Measurements from ENCODE around the gene MAML2.

MAML2 gene

GRCh38 chr11:96102664-96103078, 240.3 kb downstream of the MAML2 start:
- in situ Hi-C loops (cut with MboI; ENCODE audit: low pct_unique_long_range_greater_than_20kb, low sequenced_read_pairs, unreplicated experiment): no loop called here
- DNase-seq (ENCODE audit: low spot score): no peak
- no peak for TF ChIP-seq CTCF (IDR thresholded peaks at IDR 0.05; ENCODE audit: extremely low read depth, insufficient read depth, missing control alignments)

- DNase-seq (ENCODE audit: low spot score): no peak
- in situ Hi-C loops (cut with MboI; ENCODE audit: low pct_unique_long_range_greater_than_20kb, low sequenced_read_pairs, unreplicated experiment): no loop called here
- no peak for TF ChIP-seq CTCF (IDR thresholded peaks at IDR 0.05; ENCODE audit: extremely low read depth, insufficient read depth, missing control alignments)
Observed at GRCh38 chr11:96101146-96101545, 241.8 kb downstream of the MAML2 start.

GRCh38 chr11:96098511-96099241, 244.3 kb downstream of the MAML2 start:
- no peak for DNase-seq (ENCODE audit: low spot score)
- TF ChIP-seq CTCF (IDR thresholded peaks at IDR 0.05; ENCODE audit: extremely low read depth, insufficient read depth, missing control alignments): no peak
- in situ Hi-C loops (cut with MboI; ENCODE audit: low pct_unique_long_range_greater_than_20kb, low sequenced_read_pairs, unreplicated experiment): loop anchor here (25.0 kb wide), 1 partner anchor 89 kb away; no protein-coding TSS in a partner anchor

- TF ChIP-seq CTCF (IDR thresholded peaks at IDR 0.05; ENCODE audit: extremely low read depth, insufficient read depth, missing control alignments): no peak
- no peak for DNase-seq (ENCODE audit: low spot score)
- in situ Hi-C loops (cut with MboI; ENCODE audit: low pct_unique_long_range_greater_than_20kb, low sequenced_read_pairs, unreplicated experiment): loop anchor here (25.0 kb wide), 1 partner anchor 89 kb away; no protein-coding TSS in a partner anchor
Observed at GRCh38 chr11:96097844-96098421, 245.1 kb downstream of the MAML2 start.

GRCh38 chr11:96096360-96096759, 246.6 kb downstream of the MAML2 start:
- no peak for DNase-seq (ENCODE audit: low spot score)
- in situ Hi-C loops (cut with MboI; ENCODE audit: low pct_unique_long_range_greater_than_20kb, low sequenced_read_pairs, unreplicated experiment): loop anchor here (25.0 kb wide), 1 partner anchor 91 kb away; no protein-coding TSS in a partner anchor
- TF ChIP-seq CTCF (IDR thresholded peaks at IDR 0.05; ENCODE audit: extremely low read depth, insufficient read depth, missing control alignments): no peak

DNA sequence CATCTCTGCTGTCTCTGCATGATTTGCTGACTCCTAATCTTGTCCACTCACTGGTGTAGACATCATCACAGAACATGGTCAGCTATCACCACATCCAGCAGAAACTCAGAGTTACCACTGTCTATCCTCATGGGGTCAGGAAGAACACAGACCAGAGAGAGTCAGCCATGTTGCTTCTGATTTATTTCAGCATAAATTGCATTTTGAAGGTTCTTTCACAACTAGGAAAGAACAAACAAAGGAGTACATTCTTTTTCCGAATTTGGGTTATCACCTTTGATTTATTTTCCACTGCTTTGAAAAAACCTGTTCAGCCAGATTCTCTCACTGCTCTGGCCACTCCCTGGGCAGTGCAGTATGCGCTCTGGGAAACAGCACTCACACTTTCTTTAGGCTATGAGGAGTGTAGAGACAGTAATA, 247.1 kb downstream of the MAML2 start:
- DNase-seq (ENCODE audit: low spot score): no peak
- in situ Hi-C loops (cut with MboI; ENCODE audit: low pct_unique_long_range_greater_than_20kb, low sequenced_read_pairs, unreplicated experiment): loop anchor here (25.0 kb wide), 1 partner anchor 91 kb away; no protein-coding TSS in a partner anchor
- TF ChIP-seq CTCF (IDR thresholded peaks at IDR 0.05; ENCODE audit: extremely low read depth, insufficient read depth, missing control alignments): no peak

Measured in GM13977 (cell line).